Ascending aorta (tissue), 2 donors: ENCODE data around the gene CCNYL1. TPM values are rescaled to one million over a fixed set of nuclear protein-coding genes. Genes with fewer than 3 reads are reported as not detected.

Source experiments
- DNase-seq, 2 donors: peaks; one replicate each; pipeline ENCODE4 v3.0.0-alpha.2; 2019; ENCODE audit warnings: low spot score in 2 of 2
- H3K27ac ChIP-seq, 2 donors: fragments of 200-600 bp; sonication (generic); one replicate each; pipeline ENCODE4 v1.5.1; 2016 to 2017; ENCODE audit warnings: mild to moderate bottlenecking in 1 of 2
- H3K27me3 ChIP-seq: fragments of 200-600 bp; sonication (generic); one replicate; pipeline ENCODE4 v1.5.1; 2017
- H3K36me3 ChIP-seq, 2 donors: fragments of 200-600 bp; sonication (generic); one replicate each; pipeline ENCODE4 v1.5.1; 2016
- H3K4me1 ChIP-seq, 2 donors: fragments of 200-600 bp; sonication (generic); one replicate each; pipeline ENCODE4 v1.5.1; 2016 to 2017; ENCODE audit warnings: mild to moderate bottlenecking in 1 of 2
- H3K4me3 ChIP-seq, 2 donors: fragments of 200-600 bp; sonication (generic); one replicate each; pipeline ENCODE4 v1.5.1; 2016 to 2017; ENCODE audit warnings: mild to moderate bottlenecking in 1 of 2
- H3K9me3 ChIP-seq, 2 donors: fragments of 200-600 bp; sonication (generic); one replicate each; pipeline ENCODE4 v1.5.1; 2016
- CTCF ChIP-seq, 3 experiments: fragments of 200-600 bp in 2 of 3; fragments of 450-650 bp in 1 of 3; sonication (generic) in 2 of 3; IDR thresholded peaks; one replicate each; pipeline ENCODE4 v1.5.1; 2016 to 2019; ENCODE audit warnings: antibody characterized with exemption in 3 of 3, mild to moderate bottlenecking in 1 of 3, moderate library complexity in 1 of 3
- intact Hi-C: fragments of 100-400 bp; cut with DNase I; formaldehyde crosslinking; loops from one replicate; pipeline ENCODE4 v1.15.1; 2023
- total RNA-seq: library from RNA; depleted of rRNA; stranded (reverse); fragments of >200 nt; gene quantifications from one replicate; pipeline ENCODE4 v1.1.0, GENCODE V29; 2016

Gene CCNYL1
- total RNA-seq, 1 donor from 2014 or later = 12.3 TPM

GRCh38 chr2:207775473-207775872 is 64.0 kb downstream of the CCNYL1 start:
- no peak overlapping the region for H3K4me3 ChIP-seq
- no peak for TF ChIP-seq CTCF (IDR thresholded peaks at IDR 0.05)
- H3K27ac ChIP-seq = no peak overlapping the region
- no peaks in the 10 kb centered on the region for H3K27me3 ChIP-seq
- peaks cover 0 to 2% of the 10 kb centered on the region in 2 donors for H3K4me1 ChIP-seq
- DNase-seq = no peak
- intact Hi-C loops = no loop called here
- no peaks in the 10 kb centered on the region for H3K9me3 ChIP-seq
- no peaks in the 10 kb centered on the region for H3K36me3 ChIP-seq

GRCh38 chr2:207777124-207777523 is 65.7 kb downstream of the CCNYL1 start:
- intact Hi-C loops = no loop called here
- Histone ChIP-seq H3K36me3 (no peaks in the 10 kb centered on the region), H3K27me3 (no peaks in the 10 kb centered on the region), H3K9me3 (no peaks in the 10 kb centered on the region), H3K4me3 (no peak overlapping the region), H3K27ac (no peak overlapping the region), H3K4me1 (no peaks in the 10 kb centered on the region)
- DNase-seq = no peak
- no peak for TF ChIP-seq CTCF (IDR thresholded peaks at IDR 0.05)

GRCh38 chr2:207778298-207778882 is 67.0 kb downstream of the CCNYL1 start:
- no peak for TF ChIP-seq CTCF (IDR thresholded peaks at IDR 0.05)
- Histone ChIP-seq H3K4me3 (no peak overlapping the region), H3K9me3 (no peaks in the 10 kb centered on the region), H3K27me3 (no peaks in the 10 kb centered on the region), H3K27ac (no peak overlapping the region), H3K36me3 (no peaks in the 10 kb centered on the region), H3K4me1 (no peaks in the 10 kb centered on the region)
- no peak for DNase-seq
- intact Hi-C loops = no loop called here

- no peak for DNase-seq
- no peak for TF ChIP-seq CTCF (IDR thresholded peaks at IDR 0.05)
- Histone ChIP-seq H3K36me3 (no peaks in the 10 kb centered on the region), H3K9me3 (no peaks in the 10 kb centered on the region), H3K27ac (no peak overlapping the region), H3K4me1 (no peaks in the 10 kb centered on the region), H3K27me3 (no peaks in the 10 kb centered on the region), H3K4me3 (no peak overlapping the region)
- intact Hi-C loops = no loop called here
Measured at GRCh38 chr2:207779523-207779922, 68.1 kb downstream of the CCNYL1 start.

DNA sequence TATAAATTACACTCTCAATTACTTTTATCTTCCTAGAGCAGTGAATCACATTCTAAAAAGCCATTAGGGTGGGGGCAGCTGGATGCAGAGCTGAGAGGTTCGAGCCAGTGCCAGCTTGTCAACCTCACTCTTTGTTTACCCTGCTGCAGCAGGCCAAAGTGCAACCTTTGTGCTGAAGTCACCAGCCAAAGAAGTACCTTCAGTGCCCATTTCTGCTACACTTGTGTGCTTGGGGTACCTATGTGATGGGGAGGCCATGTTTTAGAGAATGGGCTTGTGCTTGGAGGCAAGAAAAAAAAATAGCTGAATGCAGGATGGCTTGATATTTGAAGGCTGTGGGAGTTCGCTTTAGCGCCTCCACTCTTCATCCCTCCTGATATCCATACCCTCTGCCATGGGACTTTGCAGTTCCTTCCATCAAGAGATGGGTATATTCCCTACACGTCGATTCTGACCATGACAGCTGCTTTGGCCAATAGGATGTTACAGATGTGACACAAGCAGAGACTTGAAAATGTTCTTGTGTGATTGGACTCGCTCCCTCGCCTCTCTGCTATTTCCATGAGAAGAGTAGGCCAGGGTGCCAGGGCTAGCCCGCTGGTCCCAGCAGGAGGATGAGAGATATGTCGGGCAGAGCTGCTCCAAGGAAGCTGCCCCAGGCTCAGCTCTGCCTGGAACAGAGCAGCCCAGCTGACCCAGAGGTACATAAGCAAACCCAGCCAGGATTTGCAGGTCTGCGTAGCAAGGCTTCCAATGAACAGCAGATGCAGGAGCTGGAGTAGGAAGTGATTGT is 71.0 kb downstream of the CCNYL1 start:
- no peak for TF ChIP-seq CTCF (IDR thresholded peaks at IDR 0.05)
- no peaks in the 10 kb centered on the region for H3K36me3 ChIP-seq
- H3K27me3 ChIP-seq = no peaks in the 10 kb centered on the region
- no peak overlapping the region for H3K27ac ChIP-seq
- no peak overlapping the region for H3K4me3 ChIP-seq
- no peaks in the 10 kb centered on the region for H3K9me3 ChIP-seq
- intact Hi-C loops = no loop called here
- DNase-seq = no peak
- H3K4me1 ChIP-seq = no peaks in the 10 kb centered on the region
